ENCODE measurements around the gene PDE3A.
"Not testable (repeated sequence)": the region's sequence is repeated elsewhere in the genome, so short reads cannot be mapped to it uniquely, and the experiment has no call there.

Gene PDE3A

DNA sequence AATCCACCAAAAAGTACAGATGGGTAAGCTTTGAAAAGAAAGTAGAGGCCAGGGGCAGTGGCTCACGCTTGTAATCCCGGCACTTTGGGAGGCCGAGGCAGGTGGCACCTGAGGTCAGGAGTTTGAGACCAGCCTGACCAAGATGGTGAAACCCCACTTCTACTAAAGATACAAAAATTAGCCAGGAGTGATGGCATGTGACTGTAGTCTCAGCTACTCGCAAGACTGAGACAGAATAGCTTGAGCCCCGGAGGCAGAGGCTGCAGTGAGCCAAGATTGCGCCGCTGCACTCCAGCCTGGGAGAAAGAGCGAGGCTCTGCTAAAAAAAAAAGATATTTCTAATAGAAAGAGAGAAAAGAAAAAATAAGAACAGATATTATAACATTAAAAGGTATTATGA, 192.6 kb downstream of the PDE3A start:
- no peak for DNase-seq

DNA sequence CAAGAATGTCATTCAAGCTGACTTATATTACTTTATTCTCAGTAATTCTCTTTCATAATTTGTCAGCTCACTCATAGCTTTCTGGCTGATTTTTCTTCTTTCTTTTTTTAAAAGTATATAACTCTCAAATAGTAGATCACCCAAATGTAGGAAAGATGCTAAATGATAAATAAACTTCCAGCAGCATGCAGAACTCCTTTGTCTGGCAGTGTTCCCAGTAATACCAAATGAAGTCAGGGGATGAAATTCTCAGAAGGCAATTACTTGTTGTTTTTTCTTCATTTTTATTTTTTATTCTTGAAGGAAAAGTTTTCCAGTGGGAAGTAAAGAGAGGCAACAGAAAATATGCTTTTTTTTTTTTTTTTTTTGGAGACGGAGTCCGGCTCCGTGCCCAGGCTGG, 193.5 kb downstream of the PDE3A start:
- DNase-seq = no peak

DNA sequence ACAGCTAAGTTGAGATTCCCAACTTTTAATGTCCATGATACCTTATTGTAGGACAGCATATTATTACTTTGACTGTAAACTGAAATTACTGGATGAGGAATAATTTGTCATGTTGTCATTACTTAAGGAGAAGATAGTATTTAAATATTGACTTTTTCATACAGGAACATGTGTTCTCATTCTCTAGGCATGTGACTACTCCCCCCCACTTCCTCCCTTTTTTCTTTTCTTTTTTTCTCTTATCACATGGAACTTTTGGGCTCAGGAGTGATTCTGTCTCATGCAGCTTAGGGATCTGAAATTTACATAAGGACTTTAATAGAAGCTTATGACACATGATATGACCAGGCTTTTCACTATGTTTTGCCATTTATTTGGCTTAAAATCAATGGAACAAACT, 199.1 kb downstream of the PDE3A start:
- no peak for DNase-seq

DNA sequence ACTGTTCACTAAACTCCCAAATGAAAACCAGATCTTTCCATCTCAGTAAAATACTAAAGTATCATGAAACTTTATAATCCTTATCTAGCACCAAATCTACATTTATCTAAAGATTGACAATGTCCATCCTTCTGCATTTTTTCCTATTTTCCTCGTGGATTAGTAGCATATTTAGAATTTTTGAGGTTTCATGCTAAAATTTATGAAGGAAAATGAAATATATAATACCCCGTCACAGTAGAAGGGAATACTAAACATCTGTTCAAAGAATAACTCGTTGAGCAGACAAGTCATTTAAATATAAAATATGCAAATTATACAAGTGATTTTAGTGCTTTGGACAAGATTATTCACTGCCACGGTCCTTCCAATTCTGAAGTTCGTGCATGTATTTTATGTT, 204.1 kb downstream of the PDE3A start:
- DNase-seq = no peak

- DNase-seq = no peak
Observed at GRCh38 chr12:20576528-20576927, 208.2 kb downstream of the PDE3A start.

GRCh38 chr12:20577054-20577453, 208.7 kb downstream of the PDE3A start:
- DNase-seq = no peak

DNA sequence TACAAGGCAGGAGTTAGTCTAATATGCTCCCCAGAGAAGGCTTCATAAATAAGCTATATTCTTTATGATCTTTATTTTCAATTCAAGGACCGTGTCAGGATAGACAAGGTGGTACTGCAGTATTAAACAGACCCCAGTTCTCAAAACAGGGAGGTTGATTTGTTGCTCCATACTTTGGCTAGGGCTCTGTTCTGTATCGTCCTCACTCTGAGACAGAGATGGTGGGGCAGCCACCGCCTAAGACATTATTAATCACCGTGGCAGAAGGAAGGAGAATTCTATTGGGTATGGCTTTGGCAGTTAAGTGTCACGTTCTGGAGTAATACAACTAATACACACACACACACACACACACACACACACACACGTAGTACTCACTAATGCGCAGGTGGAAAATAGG, 209.8 kb downstream of the PDE3A start:
- no peak for DNase-seq

- DNase-seq = no peak
Observed at GRCh38 chr12:20585055-20585625, 216.8 kb downstream of the PDE3A start.

DNA sequence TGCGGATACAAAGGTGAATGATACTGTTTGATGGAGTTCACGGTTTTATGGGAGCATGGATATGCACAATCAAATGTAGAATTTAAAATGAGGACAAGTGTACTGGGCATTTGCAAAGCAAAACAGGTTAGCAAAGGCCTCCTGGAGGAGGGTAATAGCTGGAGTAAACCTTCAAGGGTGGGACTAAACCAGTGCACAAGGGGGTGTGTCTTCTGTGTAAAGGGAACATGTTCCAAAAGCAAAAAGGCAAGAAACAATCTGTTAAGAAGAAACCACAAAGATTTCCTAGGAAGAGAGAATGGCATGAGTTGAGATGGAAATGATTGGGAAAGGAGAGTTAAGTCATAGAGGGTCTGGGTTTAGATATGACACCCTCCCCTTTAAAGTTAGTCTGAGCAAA, 217.6 kb downstream of the PDE3A start:
- DNase-seq = no peak

GRCh38 chr12:20588042-20588441, 219.7 kb downstream of the PDE3A start:
- peak; percentile 84 for DNase-seq

GRCh38 chr12:20590570-20590969, 222.2 kb downstream of the PDE3A start:
- no peak for DNase-seq

GRCh38 chr12:20592556-20592955, 224.2 kb downstream of the PDE3A start:
- no peak for DNase-seq

DNA sequence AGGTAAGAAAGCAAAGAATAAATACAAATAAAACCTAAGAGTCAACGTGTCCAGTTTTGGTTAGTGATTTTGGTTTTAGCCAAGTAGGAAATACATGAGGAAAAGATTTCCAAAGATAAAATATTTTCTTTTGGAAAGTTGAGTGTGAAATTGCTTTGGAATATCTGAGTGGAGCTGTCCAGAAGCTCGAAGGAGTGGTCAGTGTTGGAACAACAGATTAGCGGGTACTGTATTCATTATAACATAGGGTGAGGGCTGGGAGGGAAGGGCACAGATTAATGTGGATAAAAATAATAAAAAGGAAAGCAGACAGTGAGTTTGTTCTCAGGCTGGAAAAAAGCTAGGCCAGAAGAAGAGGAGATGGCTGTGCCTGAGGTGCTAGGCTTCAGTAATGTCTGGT, 225.3 kb downstream of the PDE3A start:
- no peak for DNase-seq

DNA sequence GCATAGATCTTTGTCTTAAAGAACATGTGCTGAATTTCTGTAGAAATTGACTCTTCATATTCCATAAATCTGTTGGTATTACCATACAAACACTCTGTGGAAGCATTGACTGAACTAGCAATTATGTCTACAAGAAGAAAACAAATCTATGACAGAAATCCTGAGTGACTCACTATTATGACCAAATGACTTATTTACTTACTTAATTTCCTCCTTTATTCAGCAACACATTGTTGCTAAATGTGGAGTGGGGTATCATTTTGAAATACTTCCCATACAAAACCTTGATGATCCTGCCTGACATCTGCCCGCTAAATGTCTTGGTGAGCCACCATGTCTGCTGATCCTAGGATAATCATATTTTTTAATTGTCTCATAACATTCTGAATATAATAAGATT, 227.7 kb downstream of the PDE3A start:
- no peak for DNase-seq

GRCh38 chr12:20599757-20600156, 231.4 kb downstream of the PDE3A start:
- DNase-seq = no peak

DNA sequence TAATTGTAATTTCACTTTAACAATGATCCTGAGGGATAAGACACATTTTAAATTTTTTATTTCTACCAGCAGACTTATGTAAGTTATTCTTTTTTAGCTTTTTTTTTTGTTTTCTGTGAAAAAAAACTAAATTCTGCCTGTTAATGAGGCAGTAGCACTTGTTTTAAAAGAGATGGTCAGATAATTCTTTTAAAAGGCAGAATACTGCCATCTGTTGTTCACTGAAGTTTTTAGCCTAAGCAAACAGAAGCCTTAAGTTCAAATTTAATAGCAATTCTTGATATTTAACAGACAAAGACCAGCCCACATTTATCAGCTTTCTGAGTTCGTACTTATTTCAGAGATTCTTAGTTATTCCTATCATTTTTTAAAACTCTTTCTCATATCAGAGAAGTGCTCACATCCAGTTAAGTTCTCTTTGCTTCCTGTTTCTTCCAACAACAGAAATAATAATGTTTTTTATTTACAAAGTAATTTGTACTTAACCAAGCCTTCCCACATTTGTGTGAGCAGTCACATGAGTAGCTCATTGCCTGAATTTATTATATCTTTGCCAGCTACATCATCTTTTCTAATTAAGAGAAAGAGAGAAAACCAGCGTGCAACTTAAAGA, 233.4 kb downstream of the PDE3A start:
- peak; percentile 27 for DNase-seq

GRCh38 chr12:20602641-20603391, 234.5 kb downstream of the PDE3A start:
- DNase-seq = no peak

DNA sequence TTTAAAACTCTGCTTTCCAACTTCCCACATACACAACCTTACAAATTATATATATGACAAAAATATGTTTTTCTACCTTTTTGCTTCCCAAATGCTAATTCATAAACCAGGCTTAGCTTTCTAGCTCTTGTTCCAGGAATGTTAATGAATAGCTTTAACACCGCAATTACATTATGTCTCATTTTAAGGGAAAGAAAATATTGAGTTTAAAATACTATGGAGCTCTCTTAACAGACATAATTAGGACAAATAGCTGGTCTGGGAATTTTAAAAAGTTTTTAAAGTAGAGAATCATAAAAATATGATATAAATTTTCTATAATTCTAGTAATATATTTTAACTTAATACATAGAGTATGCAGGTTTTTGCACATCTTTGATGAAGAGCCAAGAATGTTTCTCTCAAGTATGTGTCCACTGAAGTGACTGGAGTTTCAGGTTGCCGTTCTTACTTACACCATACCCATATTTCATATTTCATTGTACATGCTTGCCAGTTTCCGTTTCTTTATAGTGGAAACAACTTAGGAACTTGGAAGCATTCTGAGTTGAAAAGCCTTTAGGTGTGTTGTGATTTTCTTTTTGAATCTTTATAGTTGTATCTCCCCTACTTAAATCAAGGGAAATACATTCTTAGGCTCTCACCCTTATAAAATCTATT, 236.2 kb downstream of the PDE3A start:
- DNase-seq = no peak

- DNase-seq = not testable (repeated sequence)
Observed at GRCh38 chr12:20615020-20615419, 246.7 kb downstream of the PDE3A start.

- DNase-seq = no peak
Observed at GRCh38 chr12:20616093-20616492, 247.8 kb downstream of the PDE3A start.

- DNase-seq = no peak
Observed at GRCh38 chr12:20620261-20620660, 251.9 kb downstream of the PDE3A start.

DNA sequence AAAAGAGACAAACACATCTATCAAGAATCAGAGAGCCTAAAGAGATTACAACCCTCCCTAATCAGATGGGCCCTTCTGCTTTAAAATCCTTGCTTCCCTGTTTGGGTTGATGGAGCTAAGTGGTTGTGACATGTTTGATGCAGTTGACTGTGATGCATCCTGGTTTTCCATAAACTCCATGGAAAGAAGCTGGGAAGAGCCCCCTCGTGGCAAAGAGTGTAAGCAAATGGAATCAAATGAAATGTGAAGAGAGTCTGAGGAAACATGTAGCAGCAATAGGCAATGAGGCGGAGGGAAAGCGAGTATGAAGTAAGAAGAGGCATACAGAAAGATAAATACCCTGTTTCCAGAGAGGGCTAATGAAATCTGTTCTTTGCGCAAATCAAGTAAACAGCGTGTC, 256.4 kb downstream of the PDE3A start:
- DNase-seq = peak; percentile 36

GRCh38 chr12:20625531-20625930, 257.2 kb downstream of the PDE3A start:
- no peak for DNase-seq

DNA sequence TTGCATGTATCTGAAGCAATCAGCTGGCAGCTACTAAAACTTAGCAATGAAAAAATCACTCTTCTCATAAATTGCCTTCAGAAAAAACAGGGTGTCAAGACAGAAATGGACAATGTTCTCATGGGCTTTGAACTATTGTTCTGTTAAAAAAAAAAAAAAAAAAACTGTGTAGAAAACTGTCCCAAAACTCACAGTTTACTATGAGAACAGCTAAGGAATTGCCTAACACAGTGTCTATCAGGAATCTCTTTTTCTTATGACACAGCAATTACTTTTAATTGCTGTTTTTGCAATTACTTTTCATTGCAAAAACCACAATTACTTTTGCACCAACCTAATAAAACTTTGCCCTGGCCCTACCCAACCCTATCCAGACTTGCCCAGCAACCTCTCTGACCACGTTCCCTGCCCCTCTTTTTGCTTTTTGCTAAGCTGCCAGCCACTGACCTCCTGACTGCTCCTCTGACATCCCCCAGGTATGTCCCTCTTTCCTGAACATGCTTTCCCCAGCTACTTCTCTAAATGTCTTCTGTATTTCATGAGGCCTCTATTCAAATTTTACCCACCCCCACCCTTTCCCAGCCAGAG, 258.8 kb downstream of the PDE3A start:
- no peak for DNase-seq

Data from NCI-H1694 treated with DMSO at 0.1 percent for 48 hours (cell line).